Measurements from ENCODE around the gene ZNF444.

GRCh38 chr19:56098731-56099568 lies 42.1 kb upstream of the ZNF444 start:
- TF ChIP-seq, protein P1, sequence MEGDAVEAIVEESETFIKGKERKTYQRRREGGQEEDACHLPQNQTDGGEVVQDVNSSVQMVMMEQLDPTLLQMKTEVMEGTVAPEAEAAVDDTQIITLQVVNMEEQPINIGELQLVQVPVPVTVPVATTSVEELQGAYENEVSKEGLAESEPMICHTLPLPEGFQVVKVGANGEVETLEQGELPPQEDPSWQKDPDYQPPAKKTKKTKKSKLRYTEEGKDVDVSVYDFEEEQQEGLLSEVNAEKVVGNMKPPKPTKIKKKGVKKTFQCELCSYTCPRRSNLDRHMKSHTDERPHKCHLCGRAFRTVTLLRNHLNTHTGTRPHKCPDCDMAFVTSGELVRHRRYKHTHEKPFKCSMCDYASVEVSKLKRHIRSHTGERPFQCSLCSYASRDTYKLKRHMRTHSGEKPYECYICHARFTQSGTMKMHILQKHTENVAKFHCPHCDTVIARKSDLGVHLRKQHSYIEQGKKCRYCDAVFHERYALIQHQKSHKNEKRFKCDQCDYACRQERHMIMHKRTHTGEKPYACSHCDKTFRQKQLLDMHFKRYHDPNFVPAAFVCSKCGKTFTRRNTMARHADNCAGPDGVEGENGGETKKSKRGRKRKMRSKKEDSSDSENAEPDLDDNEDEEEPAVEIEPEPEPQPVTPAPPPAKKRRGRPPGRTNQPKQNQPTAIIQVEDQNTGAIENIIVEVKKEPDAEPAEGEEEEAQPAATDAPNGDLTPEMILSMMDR (IDR thresholded peaks at IDR 0.05) = no peak
- TF ChIP-seq POLR2A (IDR thresholded peaks at IDR 0.05) = no peak
